ENCODE measurements around the gene LAMC1.

LAMC1 gene

DNA sequence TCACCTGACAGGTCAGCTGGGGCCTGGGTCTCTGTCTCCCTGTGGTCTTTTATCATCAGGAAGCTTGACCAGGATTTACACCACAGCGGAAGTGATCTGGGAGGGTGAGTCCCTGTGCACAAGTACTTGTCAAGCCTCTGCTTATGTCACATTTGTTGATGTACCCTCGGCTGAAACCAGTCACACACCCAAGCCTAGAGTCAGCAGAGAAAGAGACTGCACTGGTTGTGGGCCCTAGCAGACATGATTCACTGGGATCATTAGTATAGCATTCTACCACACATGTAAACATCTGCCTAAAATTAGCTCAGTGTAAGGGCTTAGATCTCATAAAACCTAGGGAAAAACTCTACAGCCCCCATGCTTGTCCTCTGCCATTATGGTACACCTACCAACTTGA lies 83.5 kb downstream of the LAMC1 start:
- no peak for DNase-seq (ENCODE audit: low spot score)

DNA sequence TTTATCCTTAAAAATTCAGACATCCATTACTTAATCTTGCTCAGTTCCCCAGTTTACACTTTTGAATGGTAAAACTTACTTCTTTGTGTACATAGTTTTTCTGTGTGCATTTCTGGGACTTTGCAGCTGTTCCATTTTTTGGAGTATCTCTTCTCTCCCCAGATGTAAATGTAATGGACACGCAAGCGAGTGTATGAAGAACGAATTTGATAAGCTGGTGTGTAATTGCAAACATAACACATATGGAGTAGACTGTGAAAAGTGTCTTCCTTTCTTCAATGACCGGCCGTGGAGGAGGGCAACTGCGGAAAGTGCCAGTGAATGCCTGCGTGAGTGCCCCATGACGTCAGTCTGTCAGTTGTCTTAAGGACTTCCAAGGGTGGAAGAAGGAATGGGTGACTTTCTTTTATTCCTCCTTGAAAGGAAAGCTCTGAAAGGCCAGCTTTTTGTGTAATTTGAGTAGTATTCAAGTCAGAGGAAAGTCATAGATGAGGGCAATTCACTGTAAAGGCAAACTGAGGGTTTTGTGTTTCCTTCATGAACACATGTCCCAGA lies 87.2 kb downstream of the LAMC1 start:
- no peak for DNase-seq (ENCODE audit: low spot score)

DNA sequence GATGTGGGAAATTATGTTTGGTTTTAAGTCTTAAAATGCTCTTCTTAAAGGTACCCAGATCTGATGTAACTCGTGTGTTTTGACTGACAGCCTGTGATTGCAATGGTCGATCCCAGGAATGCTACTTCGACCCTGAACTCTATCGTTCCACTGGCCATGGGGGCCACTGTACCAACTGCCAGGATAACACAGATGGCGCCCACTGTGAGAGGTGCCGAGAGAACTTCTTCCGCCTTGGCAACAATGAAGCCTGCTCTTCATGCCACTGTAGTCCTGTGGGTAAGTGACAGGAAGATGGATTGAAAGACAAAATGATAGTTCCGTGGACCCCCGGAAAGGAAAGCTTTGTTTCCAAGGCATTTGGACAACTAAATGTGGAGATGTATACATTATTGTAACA lies 91.2 kb downstream of the LAMC1 start:
- DNase-seq (ENCODE audit: low spot score): no peak

- DNase-seq (ENCODE audit: low spot score): no peak
Observed at GRCh38 chr1:183116416-183116815, 93.2 kb downstream of the LAMC1 start.

DNA sequence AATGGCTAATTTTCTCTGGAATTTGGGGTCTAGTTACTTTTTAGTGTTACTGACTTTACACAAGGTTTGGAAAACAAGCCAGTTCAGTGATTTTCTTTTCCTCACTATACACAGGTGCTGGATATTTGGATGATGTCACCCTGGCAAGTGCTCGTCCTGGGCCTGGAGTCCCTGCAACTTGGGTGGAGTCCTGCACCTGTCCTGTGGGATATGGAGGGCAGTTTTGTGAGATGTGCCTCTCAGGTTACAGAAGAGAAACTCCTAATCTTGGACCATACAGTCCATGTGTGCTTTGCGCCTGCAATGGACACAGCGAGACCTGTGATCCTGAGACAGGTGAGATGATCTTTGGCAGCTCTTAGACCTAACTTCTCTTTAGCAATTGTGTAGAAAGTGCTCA lies 98.4 kb downstream of the LAMC1 start:
- DNase-seq (ENCODE audit: low spot score): no peak

- DNase-seq (ENCODE audit: low spot score): no peak
Observed at GRCh38 chr1:183124259-183124658, 101.0 kb downstream of the LAMC1 start.

GRCh38 chr1:183125279-183125999 lies 102.2 kb downstream of the LAMC1 start:
- no peak for DNase-seq (ENCODE audit: low spot score)

GRCh38 chr1:183126000-183126366 lies 102.8 kb downstream of the LAMC1 start:
- no peak for DNase-seq (ENCODE audit: low spot score)

GRCh38 chr1:183126528-183126927 lies 103.3 kb downstream of the LAMC1 start:
- DNase-seq (ENCODE audit: low spot score): no peak

DNA sequence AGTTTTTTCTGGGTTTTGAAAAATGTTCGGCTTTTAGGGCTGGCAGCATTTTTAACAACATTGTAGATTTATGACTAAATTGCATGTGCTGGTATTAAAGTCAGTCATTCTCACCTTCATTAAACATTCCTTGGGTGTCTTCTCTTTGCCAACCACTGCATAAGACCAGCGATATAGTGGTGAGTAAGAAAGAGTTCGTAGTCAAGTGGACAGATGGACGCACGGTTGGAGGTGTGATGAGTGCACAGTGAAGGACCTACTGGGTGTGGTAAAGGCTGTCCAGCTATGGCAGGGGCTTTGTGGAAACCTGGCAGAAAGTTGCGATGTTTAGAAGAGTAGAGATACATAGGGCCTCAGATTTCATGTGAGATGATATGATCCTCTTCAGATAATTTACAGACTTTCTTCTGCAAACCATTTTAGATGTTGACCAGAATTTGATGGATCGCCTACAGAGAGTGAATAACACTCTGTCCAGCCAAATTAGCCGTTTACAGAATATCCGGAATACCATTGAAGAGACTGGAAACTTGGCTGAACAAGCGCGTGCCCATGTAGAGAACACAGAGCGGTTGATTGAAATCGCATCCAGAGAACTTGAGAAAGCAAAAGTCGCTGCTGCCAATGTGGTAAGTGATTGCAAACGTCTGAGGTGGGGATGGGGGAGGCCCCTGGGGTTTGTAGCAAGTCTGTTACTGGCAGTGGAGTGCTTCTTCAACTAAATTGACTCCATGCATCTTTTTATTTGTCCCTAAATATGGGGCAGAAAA lies 106.9 kb downstream of the LAMC1 start:
- DNase-seq (ENCODE audit: low spot score): no peak

- DNase-seq (ENCODE audit: low spot score): no peak
Observed at GRCh38 chr1:183131166-183131565, 107.9 kb downstream of the LAMC1 start.

DNA sequence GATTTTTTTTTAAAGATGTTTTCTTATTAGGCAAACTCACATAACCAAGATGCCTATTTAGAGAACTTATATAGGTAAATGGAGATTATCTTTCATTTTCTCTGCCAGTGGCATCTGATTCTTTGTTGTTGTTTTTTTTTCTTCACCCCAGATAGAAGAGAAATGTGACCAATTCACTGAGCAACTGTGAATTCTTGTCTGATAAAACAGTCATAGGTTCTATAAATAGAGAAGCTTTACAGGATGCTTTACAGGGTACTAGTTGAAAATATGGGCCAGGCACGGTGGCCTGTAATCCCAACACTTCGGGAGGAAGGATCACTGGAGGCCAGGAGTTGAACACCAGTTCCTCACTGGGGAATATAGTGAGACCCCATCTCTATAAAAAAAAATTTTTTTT lies 112.1 kb downstream of the LAMC1 start:
- no peak for DNase-seq (ENCODE audit: low spot score)

GRCh38 chr1:183137782-183138181 lies 114.6 kb downstream of the LAMC1 start:
- DNase-seq (ENCODE audit: low spot score): no peak

DNA sequence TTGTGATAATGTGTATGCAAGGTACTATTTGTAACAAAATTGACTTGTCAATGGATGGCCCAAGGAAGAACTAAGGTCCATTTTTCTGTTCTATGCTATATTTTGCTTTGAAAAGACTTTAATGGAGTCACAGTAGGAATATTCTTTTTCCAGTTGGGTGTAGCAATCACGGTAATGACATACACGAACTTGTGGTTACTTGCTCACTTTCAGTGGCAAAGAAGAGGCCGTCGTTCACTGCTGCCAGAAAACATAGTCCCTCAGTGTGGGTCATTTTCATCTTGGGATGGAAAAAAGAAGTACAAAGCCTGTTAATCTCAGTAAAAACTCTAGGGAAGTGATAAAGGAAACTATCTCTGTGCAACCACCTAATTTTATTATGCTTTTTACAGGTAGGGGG lies 115.1 kb downstream of the LAMC1 start:
- no peak for DNase-seq (ENCODE audit: low spot score)

GRCh38 chr1:183139281-183139942 lies 116.2 kb downstream of the LAMC1 start:
- DNase-seq (ENCODE audit: low spot score): no peak

DNA sequence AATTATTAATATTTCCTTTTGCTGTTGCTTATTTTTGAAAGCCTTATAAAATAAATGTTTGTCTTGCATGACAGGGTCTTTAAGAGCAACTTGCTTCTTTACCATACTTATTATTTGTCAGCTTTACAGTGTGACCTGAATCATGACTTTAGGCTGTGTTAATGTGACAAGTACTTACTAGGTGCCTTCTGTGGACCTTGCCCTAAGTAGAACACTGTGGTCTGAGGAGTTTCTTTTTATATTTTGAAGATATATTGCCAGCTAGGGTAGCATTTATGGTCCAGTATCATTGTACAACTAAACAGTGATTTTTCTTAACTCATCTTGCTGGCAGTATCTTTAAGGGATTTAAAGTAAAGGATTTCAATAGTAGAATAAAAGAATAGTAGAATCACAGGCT lies 117.4 kb downstream of the LAMC1 start:
- no peak for DNase-seq (ENCODE audit: low spot score)

DNA sequence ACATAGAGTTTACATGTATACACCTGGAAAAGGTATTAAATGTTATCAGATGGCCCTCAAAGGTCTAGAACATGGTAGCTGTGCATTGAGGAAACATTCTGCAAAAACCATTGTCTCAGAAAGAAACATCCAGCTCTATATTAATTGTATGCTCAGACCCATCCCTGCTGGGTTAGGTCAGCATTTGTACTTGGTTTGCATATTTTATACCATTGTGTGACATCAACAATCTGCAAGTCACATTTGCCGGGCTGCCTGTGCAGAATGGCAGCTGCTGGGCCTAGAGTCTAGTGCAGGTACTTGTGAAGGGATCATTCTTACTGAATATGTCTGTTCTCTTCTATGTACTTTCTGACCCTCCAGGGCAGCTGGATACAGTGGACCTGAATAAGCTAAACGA lies 119.0 kb downstream of the LAMC1 start:
- DNase-seq (ENCODE audit: low spot score): no peak

GRCh38 chr1:183143576-183144315 lies 120.5 kb downstream of the LAMC1 start:
- DNase-seq (ENCODE audit: low spot score): no peak

DNA sequence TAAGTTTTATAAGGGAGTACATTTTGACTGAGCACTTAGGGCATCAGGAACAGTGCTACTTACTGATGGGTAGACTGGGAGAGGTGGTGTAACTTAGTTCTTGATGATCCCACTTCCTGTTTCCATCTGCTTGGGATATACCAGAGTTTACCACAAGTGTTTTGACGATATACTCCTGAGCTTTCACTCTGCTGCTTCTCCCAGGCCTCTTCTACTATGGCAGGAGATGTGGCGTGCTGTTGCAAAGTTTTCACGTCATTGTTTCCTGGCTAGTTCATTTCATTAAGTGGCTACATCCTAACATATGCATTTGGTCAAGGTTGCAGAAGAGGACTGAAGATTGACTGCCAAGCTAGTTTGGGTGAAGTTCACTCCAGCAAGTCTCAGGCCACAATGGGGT lies 121.5 kb downstream of the LAMC1 start:
- no peak for DNase-seq (ENCODE audit: low spot score)

DNA sequence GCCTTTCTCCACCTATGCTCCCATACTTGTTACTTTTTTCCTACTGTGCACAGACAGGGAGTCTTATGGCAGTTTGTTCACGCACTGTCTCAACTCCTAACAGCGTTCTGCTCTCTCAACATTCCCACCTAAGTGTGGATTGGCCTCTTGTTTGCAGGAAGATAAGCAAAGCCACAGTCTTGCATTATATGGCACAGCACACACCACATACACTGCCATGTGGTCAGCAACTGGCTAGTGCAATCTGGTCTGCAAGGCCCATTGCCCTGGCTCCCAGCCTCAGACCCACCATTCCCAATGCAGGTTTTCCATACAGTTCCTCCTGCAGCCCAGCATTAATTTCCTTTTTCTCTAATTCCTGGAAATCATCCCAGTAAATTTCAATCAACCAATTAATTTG lies 124.5 kb downstream of the LAMC1 start:
- no peak for DNase-seq (ENCODE audit: low spot score)

DNA sequence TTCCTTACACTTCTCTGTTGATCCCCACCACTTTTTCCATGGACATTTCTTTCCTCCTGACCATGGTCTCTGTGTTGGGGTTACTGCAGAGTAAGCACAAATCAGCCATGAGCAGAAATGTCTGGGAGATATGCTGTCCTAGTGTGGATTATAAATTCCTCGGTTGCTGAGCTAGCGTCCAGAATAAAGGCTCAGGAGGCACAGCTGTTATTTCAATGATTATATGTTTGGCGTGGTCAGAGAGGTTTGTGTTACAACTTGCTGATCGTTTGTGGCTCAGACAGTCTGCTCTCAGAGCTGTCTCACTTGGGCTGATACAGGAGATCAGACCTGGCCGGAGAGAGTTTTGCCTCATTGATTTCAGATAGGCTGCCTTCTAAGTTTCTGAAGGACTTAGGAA lies 125.4 kb downstream of the LAMC1 start:
- no peak for DNase-seq (ENCODE audit: low spot score)

DNA sequence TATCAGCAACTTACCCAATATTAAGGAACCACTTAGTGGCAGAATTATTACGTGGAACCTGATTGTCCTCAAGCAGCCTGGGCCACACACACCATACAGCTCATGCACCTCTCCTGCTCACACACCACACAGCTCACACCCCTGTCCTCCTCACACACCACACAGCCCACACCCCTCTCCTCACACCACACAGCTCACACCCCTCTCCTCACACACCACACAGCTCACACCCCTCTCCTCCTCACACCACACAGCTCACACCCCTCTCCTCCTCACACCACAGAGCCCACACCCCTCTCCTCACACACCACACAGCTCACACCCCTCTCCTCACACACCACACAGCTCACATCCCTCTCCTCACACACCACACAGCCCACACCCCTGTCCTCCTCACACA lies 126.1 kb downstream of the LAMC1 start:
- DNase-seq (ENCODE audit: low spot score): no peak

All from CD4-positive, alpha-beta T cell treated with Interleukin-6 at 100 ng/mL for 8 hours (primary cell).